ENCODE results near the gene GAREM1. TPM values are rescaled to one million over a fixed set of nuclear protein-coding genes. Genes with fewer than 3 reads are reported as not detected.

The GAREM1 gene
- total and polyA plus RNA-seq, 2 donors (not counting 3 experiments of a cell fraction or from before 2014, with no cell fraction given): 0.69 to 1.0 TPM

- no peak for TF ChIP-seq GATA2 (IDR thresholded peaks at IDR 0.05; ENCODE audit: insufficient read depth, insufficient read length, low read depth, low read length)
- no peak for TF ChIP-seq MYC (IDR thresholded peaks at IDR 0.05; ENCODE audit: low read depth, low read length)
- TF ChIP-seq, protein P1, sequence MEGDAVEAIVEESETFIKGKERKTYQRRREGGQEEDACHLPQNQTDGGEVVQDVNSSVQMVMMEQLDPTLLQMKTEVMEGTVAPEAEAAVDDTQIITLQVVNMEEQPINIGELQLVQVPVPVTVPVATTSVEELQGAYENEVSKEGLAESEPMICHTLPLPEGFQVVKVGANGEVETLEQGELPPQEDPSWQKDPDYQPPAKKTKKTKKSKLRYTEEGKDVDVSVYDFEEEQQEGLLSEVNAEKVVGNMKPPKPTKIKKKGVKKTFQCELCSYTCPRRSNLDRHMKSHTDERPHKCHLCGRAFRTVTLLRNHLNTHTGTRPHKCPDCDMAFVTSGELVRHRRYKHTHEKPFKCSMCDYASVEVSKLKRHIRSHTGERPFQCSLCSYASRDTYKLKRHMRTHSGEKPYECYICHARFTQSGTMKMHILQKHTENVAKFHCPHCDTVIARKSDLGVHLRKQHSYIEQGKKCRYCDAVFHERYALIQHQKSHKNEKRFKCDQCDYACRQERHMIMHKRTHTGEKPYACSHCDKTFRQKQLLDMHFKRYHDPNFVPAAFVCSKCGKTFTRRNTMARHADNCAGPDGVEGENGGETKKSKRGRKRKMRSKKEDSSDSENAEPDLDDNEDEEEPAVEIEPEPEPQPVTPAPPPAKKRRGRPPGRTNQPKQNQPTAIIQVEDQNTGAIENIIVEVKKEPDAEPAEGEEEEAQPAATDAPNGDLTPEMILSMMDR (IDR thresholded peaks at IDR 0.05; ENCODE audit: extremely low read depth in 1 of 2, insufficient read depth in 1 of 2, low read depth in 1 of 2, low read length in 2 of 2): no peak
- POLR2A ChIA-PET: interaction anchor here (0.6 kb wide), 1 partner anchor 13 kb away, joined by 4 read pairs; no protein-coding TSS in a partner anchor
- Histone ChIP-seq H3K4me1 (ENCODE audit: control insufficient read depth, extremely low read depth, insufficient read depth, low read length) (no peaks in the 10 kb centered on the region), H3K4me3 (replicated peaks in 1 of 3; ENCODE audit: insufficient read depth in 1 of 3, low read depth in 1 of 3, low read length in 3 of 3) (no peak overlapping the region), H3K27ac (ENCODE audit: insufficient read depth, low read depth, low read length) (no peak overlapping the region), H3K9me1 (replicated peaks; ENCODE audit: control insufficient read depth, extremely low read depth, insufficient read depth, low read length) (no peaks in the 10 kb centered on the region), H4K20me1 (replicated peaks; ENCODE audit: control insufficient read depth, extremely low read depth, insufficient read depth, low read length) (no peaks in the 10 kb centered on the region), H3K9me3 (replicated peaks; ENCODE audit: control insufficient read depth, insufficient read depth, low read length) (no peaks in the 10 kb centered on the region), H3K4me2 (ENCODE audit: insufficient read depth, low read length) (no peak overlapping the region), H3K9ac (replicated peaks; ENCODE audit: extremely low read depth, insufficient read depth, low read length) (no peak overlapping the region), H3K79me2 (ENCODE audit: control insufficient read depth, insufficient read depth, low read length) (no peaks in the 10 kb centered on the region), H2AFZ (ENCODE audit: low read depth, low read length) (no peak overlapping the region), H3K27me3 (ENCODE audit: control insufficient read depth in 2 of 2, insufficient read depth in 2 of 2, low read length in 2 of 2) (no peaks in the 10 kb centered on the region), H3K36me3 (ENCODE audit: control insufficient read depth in 2 of 2, extremely low read depth in 1 of 2, insufficient read depth in 2 of 2, low read length in 2 of 2) (no peaks in the 10 kb centered on the region)
- dilution Hi-C loops (cut with MboI; ENCODE audit: extremely low pct_ligation_motif_present, low sequenced_read_pairs): no loop called here
- no TSS peak for BruUV-seq (replicated peaks)
- CTCF ChIA-PET: interaction anchor here (1.4 kb wide), 1 partner anchor 33 kb away, joined by 4 read pairs; no protein-coding TSS in a partner anchor
- DNase-seq (ENCODE audit: low read depth, low spot score) (no peak), FAIRE-seq (no peak)
- intact Hi-C loops (cut with micrococcal nuclease): no loop called here
Observed at GRCh38 chr18:32238635-32239268, 231.9 kb downstream of the GAREM1 start.

DNA sequence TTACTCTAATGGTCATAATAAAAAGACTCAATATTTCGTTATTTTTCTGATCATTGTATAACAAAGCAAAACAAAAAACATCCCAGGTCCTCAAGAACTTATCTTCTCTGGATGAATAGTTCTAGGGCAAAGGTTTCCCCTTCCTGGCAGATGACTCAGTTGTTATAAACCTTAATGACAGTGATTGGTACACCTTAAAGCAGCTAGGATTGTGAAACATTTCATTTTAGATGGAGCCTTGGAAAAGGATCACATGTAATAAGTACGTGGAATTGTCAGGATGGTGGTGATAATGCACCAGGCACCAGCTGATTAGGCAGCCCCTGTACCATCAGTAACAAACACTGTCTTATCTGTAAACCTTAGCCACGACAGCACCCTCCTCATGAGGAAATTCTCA lies 233.6 kb downstream of the GAREM1 start:
- intact Hi-C loops (cut with micrococcal nuclease): no loop called here
- H4K20me1 ChIP-seq (replicated peaks; ENCODE audit: control insufficient read depth, extremely low read depth, insufficient read depth, low read length): no peaks in the 10 kb centered on the region
- no peaks in the 10 kb centered on the region for H3K9me3 ChIP-seq (replicated peaks; ENCODE audit: control insufficient read depth, insufficient read depth, low read length)
- no peak overlapping the region for H3K27ac ChIP-seq (ENCODE audit: insufficient read depth, low read depth, low read length)
- DNase-seq (ENCODE audit: low read depth, low spot score) (no peak), FAIRE-seq (peak; percentile 26)
- ChIA-PET CTCF (no interaction called here), POLR2A (no interaction called here)
- H3K4me2 ChIP-seq (ENCODE audit: insufficient read depth, low read length): no peak overlapping the region
- H3K9ac ChIP-seq (replicated peaks; ENCODE audit: extremely low read depth, insufficient read depth, low read length): no peak overlapping the region
- no peaks in the 10 kb centered on the region for H3K79me2 ChIP-seq (ENCODE audit: control insufficient read depth, insufficient read depth, low read length)
- dilution Hi-C loops (cut with MboI; ENCODE audit: extremely low pct_ligation_motif_present, low sequenced_read_pairs): no loop called here
- no peaks in the 10 kb centered on the region for H3K4me1 ChIP-seq (ENCODE audit: control insufficient read depth, extremely low read depth, insufficient read depth, low read length)
- no peaks in the 10 kb centered on the region for H3K36me3 ChIP-seq (ENCODE audit: control insufficient read depth in 2 of 2, extremely low read depth in 1 of 2, insufficient read depth in 2 of 2, low read length in 2 of 2)
- no TSS peak for BruUV-seq (replicated peaks)
- H3K9me1 ChIP-seq (replicated peaks; ENCODE audit: control insufficient read depth, extremely low read depth, insufficient read depth, low read length): no peaks in the 10 kb centered on the region
- H3K4me3 ChIP-seq (replicated peaks in 1 of 3; ENCODE audit: insufficient read depth in 1 of 3, low read depth in 1 of 3, low read length in 3 of 3): no peak overlapping the region
- no peaks in the 10 kb centered on the region for H3K27me3 ChIP-seq (ENCODE audit: control insufficient read depth in 2 of 2, insufficient read depth in 2 of 2, low read length in 2 of 2)
- no peak overlapping the region for H2AFZ ChIP-seq (ENCODE audit: low read depth, low read length)
- TF ChIP-seq POLR2A (IDR thresholded peaks at IDR 0.05; ENCODE audit: low read depth, low read length) (no peak), EZH2 (IDR thresholded peaks at IDR 0.05; ENCODE audit: borderline replicate concordance, low read depth, low read length, severe bottlenecking) (no peak), JUN (IDR thresholded peaks at IDR 0.05; ENCODE audit: borderline replicate concordance, insufficient read depth, insufficient read length, low read depth) (no peak), MYC (IDR thresholded peaks at IDR 0.05; ENCODE audit: low read depth, low read length) (no peak), GATA2 (IDR thresholded peaks at IDR 0.05; ENCODE audit: insufficient read depth, insufficient read length, low read depth, low read length) (no peak), POLR2AphosphoS5 (IDR thresholded peaks at IDR 0.05; ENCODE audit: insufficient read depth, low read depth, low read length) (no peak), FOS (IDR thresholded peaks at IDR 0.05; ENCODE audit: borderline replicate concordance, insufficient read depth, low read length) (no peak)
- TF ChIP-seq, protein P1 (IDR thresholded peaks at IDR 0.05; ENCODE audit: extremely low read depth in 1 of 2, insufficient read depth in 1 of 2, low read depth in 1 of 2, low read length in 2 of 2): no peak
- TF ChIP-seq, protein P2, sequence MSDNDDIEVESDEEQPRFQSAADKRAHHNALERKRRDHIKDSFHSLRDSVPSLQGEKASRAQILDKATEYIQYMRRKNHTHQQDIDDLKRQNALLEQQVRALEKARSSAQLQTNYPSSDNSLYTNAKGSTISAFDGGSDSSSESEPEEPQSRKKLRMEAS (IDR thresholded peaks at IDR 0.05; ENCODE audit: insufficient read depth, insufficient read length): no peak

Data from endothelial cell of umbilical vein (primary cell).